Spleen (tissue), 7 donors: ENCODE measurements around the gene ATXN1.

Source experiments
- POLR2A ChIP-seq, 3 donors: fragments of 450-650 bp; IDR thresholded peaks; one replicate each; pipeline ENCODE4 v1.5.1; 2017; ENCODE audit warnings: antibody characterized with exemption in 3 of 3, mild to moderate bottlenecking in 1 of 3
- POLR2AphosphoS5 ChIP-seq, 3 donors: sonication (generic); formaldehyde crosslinking; IDR thresholded peaks; one replicate each; pipeline ENCODE4 v1.5.1; 2017; ENCODE audit warnings: antibody characterized with exemption in 3 of 3
- TF ChIP-seq, protein P1 (sequence below), 11 experiments: fragments of 200-600 bp in 7 of 11; fragments of 450-650 bp in 4 of 11; sonication (generic) in 4 of 11; IDR thresholded peaks in 8 of 11; conservative IDR thresholded peaks in 3 of 11; 1 replicate in 7 of 11; 2 replicates in 4 of 11; pipeline versions ENCODE4 v1.4.0 to v1.8.0; 2016 to 2021; ENCODE audit warnings: antibody characterized with exemption in 11 of 11, inconsistent platforms in 4 of 11, mild to moderate bottlenecking in 1 of 11
- donor health status: DM: no; HTN: no; CAD: no; lungs with moderate emphysema.
- donor health status: DM: no; HTN: no; CAD: no.
- donor health status: DM: no; HTN: no; CAD: no.

DNA sequence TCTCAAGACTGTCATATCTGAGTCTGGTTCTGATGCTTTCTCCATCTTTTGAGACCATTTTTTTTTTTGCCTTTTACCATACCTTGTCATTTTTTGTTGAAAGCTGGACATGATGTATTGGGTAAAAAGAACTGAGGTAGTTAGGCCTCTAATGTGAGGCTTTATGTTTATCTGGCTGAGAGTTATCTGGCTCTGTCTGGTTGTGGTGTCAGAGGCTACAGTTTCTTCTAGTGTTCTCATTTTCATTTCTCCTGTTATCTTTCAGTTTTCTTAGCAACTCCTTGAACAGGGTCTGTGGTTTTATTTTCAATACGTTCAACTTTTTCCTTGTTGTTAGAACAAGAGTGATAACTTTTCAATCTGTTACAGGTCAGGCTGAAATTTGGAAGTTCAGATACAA is 49.2 kb upstream of the ATXN1 start:
- no peak for TF ChIP-seq POLR2A (IDR thresholded peaks at IDR 0.05)
- TF ChIP-seq, protein P1, sequence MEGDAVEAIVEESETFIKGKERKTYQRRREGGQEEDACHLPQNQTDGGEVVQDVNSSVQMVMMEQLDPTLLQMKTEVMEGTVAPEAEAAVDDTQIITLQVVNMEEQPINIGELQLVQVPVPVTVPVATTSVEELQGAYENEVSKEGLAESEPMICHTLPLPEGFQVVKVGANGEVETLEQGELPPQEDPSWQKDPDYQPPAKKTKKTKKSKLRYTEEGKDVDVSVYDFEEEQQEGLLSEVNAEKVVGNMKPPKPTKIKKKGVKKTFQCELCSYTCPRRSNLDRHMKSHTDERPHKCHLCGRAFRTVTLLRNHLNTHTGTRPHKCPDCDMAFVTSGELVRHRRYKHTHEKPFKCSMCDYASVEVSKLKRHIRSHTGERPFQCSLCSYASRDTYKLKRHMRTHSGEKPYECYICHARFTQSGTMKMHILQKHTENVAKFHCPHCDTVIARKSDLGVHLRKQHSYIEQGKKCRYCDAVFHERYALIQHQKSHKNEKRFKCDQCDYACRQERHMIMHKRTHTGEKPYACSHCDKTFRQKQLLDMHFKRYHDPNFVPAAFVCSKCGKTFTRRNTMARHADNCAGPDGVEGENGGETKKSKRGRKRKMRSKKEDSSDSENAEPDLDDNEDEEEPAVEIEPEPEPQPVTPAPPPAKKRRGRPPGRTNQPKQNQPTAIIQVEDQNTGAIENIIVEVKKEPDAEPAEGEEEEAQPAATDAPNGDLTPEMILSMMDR (IDR thresholded peaks at IDR 0.05 in 8 of 11, conservative IDR thresholded peaks at IDR 0.05 in 3 of 11), result no peak
- no peak for TF ChIP-seq POLR2AphosphoS5 (IDR thresholded peaks at IDR 0.05)
